Neural cell (in vitro differentiated cells): ENCODE data around the gene FPR1. TPM values are rescaled to one million over a fixed set of nuclear protein-coding genes. Genes with fewer than 3 reads are reported as not detected.

Experiments used
- H2AFZ ChIP-seq: fragments of 200-600, 300-800 bp; sonication (generic), shearing (Covaris generic); 2 replicates; pipeline ENCODE4 v1.6.0; 2014; ENCODE audit warnings: low read depth, mild to moderate bottlenecking, antibody characterized with exemption, low read length, moderate library complexity
- H3F3A ChIP-seq: fragments of 200-600 bp; shearing (Covaris generic); 2 replicates; pipeline ENCODE4 v1.6.1; 2016; ENCODE audit warnings: mild to moderate bottlenecking, moderate library complexity, mixed read lengths, antibody characterized with exemption, low read length; ENCODE audit not compliant: insufficient read depth, poor library complexity, severe bottlenecking
- H3K27ac ChIP-seq: fragments of 200-600, 300-800 bp; sonication (generic), shearing (Covaris generic); 2 replicates; pipeline ENCODE4 v1.5.1; 2014; ENCODE audit warnings: mild to moderate bottlenecking, low read length, moderate library complexity
- H3K27me3 ChIP-seq: fragments of 300-800, 200-600 bp; sonication (generic), shearing (Covaris generic); 2 replicates; pipeline ENCODE4 v1.6.0; 2014; ENCODE audit warnings: mild to moderate bottlenecking, low read depth, low read length, moderate library complexity; ENCODE audit not compliant: insufficient read depth
- H3K36me3 ChIP-seq: fragments of 300-800, 200-600 bp; sonication (generic), shearing (Covaris generic); 2 replicates; pipeline ENCODE4 v1.5.1; 2014; ENCODE audit warnings: mild to moderate bottlenecking, antibody characterized with exemption, low read length, moderate library complexity; ENCODE audit not compliant: insufficient read depth
- H3K4me2 ChIP-seq: fragments of 300-800, 200-600 bp; sonication (generic), shearing (Covaris generic); 2 replicates; pipeline ENCODE4 v1.6.0; 2014; ENCODE audit warnings: mild to moderate bottlenecking, low read length
- H3K4me3 ChIP-seq: fragments of 300-800, 200-600 bp; sonication (generic), shearing (Covaris generic); 2 replicates; pipeline ENCODE4 v1.5.1; 2014; ENCODE audit warnings: mild to moderate bottlenecking, low read length, moderate library complexity
- H3K79me2 ChIP-seq: fragments of 200-600 bp; shearing (Covaris generic); replicated peaks from 2 replicates; pipeline ENCODE4 v1.6.0; 2014; ENCODE audit warnings: mild to moderate bottlenecking, low read length, moderate library complexity; ENCODE audit not compliant: insufficient read depth
- H3K9ac ChIP-seq: fragments of 300-800, 200-600 bp; sonication (generic), shearing (Covaris generic); 2 replicates; pipeline ENCODE4 v1.6.1; 2016; ENCODE audit warnings: mild to moderate bottlenecking, low read length, mixed read lengths
- H3K9me2 ChIP-seq: fragments of 200-600 bp; shearing (Covaris generic); 2 replicates; pipeline ENCODE4 v1.6.1; 2016; ENCODE audit warnings: mild to moderate bottlenecking, low read length, mixed read lengths; ENCODE audit not compliant: insufficient read depth
- H3K9me3 ChIP-seq: fragments of 200-600, 300-800 bp; sonication (generic), shearing (Covaris generic); 2 replicates; pipeline ENCODE4 v1.6.1; 2016; ENCODE audit warnings: mild to moderate bottlenecking, mixed run types, low read length, moderate library complexity, mixed read lengths
- H4K20me1 ChIP-seq: fragments of 200-600 bp; shearing (Covaris generic); 2 replicates; pipeline ENCODE4 v1.6.1; 2016; ENCODE audit warnings: mild to moderate bottlenecking, mixed run types; ENCODE audit not compliant: insufficient read depth
- CTCF ChIP-seq: fragments of 450-650 bp; IDR thresholded peaks from 2 replicates; pipeline ENCODE4 v1.5.1; 2014; ENCODE audit warnings: antibody characterized with exemption, mild to moderate bottlenecking, moderate library complexity; ENCODE audit not compliant: poor library complexity, severe bottlenecking
- EP300 ChIP-seq: fragments of 450-650 bp; conservative IDR thresholded peaks from 2 replicates; pipeline ENCODE4 v1.6.1; 2014; ENCODE audit warnings: antibody characterized with exemption, mild to moderate bottlenecking, moderate library complexity; ENCODE audit not compliant: poor library complexity, severe bottlenecking
- EZH2 ChIP-seq: fragments of 200-600, 300-800 bp; shearing (Covaris generic), sonication (generic); IDR thresholded peaks from 2 replicates; pipeline ENCODE4 v1.6.1; 2014; ENCODE audit warnings: antibody characterized with exemption, low read length, borderline replicate concordance, mild to moderate bottlenecking; ENCODE audit not compliant: insufficient read depth, poor library complexity, severe bottlenecking
- MXI1 ChIP-seq: fragments of 450-650 bp; conservative IDR thresholded peaks from 2 replicates; pipeline ENCODE4 v1.6.1; 2014; ENCODE audit warnings: antibody characterized with exemption, mild to moderate bottlenecking; ENCODE audit not compliant: poor library complexity, severe bottlenecking
- RAD21 ChIP-seq: fragments of 450-650 bp; conservative IDR thresholded peaks from 2 replicates; pipeline ENCODE4 v1.6.1; 2014; ENCODE audit warnings: antibody characterized with exemption, mild to moderate bottlenecking, moderate library complexity
- REST ChIP-seq: IDR thresholded peaks from 2 replicates; pipeline ENCODE4 v1.6.1; 2012; ENCODE audit warnings: borderline replicate concordance
- SMC3 ChIP-seq: fragments of 450-650 bp; conservative IDR thresholded peaks from 2 replicates; pipeline ENCODE4 v1.6.1; 2014; ENCODE audit warnings: antibody characterized with exemption, mild to moderate bottlenecking, moderate library complexity; ENCODE audit not compliant: poor library complexity
- TAF1 ChIP-seq: IDR thresholded peaks from 2 replicates; pipeline ENCODE4 v1.6.1; 2012; ENCODE audit warnings: low read depth
- polyA plus RNA-seq: library from polyadenylated mRNA; depleted of rRNA; stranded (reverse); fragments of >200 nt; gene quantifications from 2 replicates; pipeline ENCODE4 v1.2.3, GENCODE V29; 2014

FPR1 gene
- polyA plus RNA-seq, 1 donor from 2014 or later = not detected

DNA sequence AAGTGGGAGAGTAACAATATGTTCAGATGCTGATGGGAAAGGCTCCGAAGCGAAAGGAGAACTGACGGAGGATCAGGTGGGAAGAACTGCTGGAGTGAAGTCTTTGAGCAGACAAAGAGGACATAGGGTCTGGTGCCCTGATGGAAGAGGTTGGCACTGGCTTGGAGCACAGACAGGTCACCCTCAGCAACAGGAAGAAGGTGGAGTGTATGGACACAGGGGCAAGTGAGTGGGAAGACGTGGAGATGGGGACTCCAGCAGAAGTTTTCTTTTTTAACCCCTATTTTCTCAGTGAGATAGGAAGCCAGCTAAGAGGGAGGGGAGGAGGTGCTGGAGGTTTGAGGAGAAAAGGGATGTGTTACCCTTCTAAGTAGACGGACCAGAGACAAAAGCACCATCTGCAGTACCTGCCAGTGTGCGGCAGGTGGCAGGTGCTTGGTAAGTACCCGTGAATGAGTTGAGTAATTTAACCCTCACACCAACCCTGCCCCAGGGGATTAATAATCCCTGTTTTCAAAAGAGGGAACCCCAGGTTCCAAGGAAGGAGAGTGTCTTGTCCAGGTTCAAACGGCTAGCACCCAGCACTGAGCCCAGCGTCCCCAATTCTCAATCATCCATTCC lies 39.1 kb downstream of the FPR1 start:
- Histone ChIP-seq H3K4me2 (no peak overlapping the region), H3F3A (no peaks in the 10 kb centered on the region), H3K79me2 (no peaks in the 10 kb centered on the region), H3K4me3 (no peak overlapping the region), H3K9ac (no peak overlapping the region), H4K20me1 (no peaks in the 10 kb centered on the region), H3K27me3 (peaks cover 12% of the 10 kb centered on the region), H3K27ac (no peak overlapping the region), H2AFZ (no peak overlapping the region), H3K9me3 (no peaks in the 10 kb centered on the region), H3K36me3 (no peaks in the 10 kb centered on the region), H3K9me2 (no peaks in the 10 kb centered on the region)
- TF ChIP-seq MXI1 (no peak), SMC3 (peak; percentile 18), EP300 (no peak), CTCF (peak; percentile 32), RAD21 (no peak)

DNA sequence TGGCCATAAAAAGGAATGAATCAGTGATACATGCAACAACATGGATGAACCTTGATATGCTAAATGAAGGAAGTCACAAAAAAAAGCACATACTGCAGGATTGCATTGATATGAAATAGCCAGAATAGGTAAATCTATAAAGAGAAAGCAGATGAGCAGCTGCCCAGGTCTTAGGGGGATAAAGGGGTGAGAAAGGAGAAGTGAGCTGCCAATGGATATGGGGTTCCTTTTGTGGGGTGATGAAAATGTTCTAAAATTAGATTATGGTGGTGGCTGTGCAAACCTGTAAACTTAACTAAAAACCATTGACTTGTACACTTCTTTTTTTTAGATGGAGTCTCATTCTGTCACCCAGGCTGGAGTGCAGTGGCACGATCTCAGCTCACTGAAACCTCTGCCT lies 40.0 kb downstream of the FPR1 start:
- Histone ChIP-seq H3F3A (no peaks in the 10 kb centered on the region), H3K27me3 (peaks cover 4% of the 10 kb centered on the region), H2AFZ (no peak overlapping the region), H3K4me3 (no peak overlapping the region), H3K27ac (no peak overlapping the region), H3K9me2 (no peaks in the 10 kb centered on the region), H3K9ac (no peak overlapping the region), H4K20me1 (no peaks in the 10 kb centered on the region), H3K79me2 (no peaks in the 10 kb centered on the region), H3K4me2 (no peak overlapping the region), H3K36me3 (no peaks in the 10 kb centered on the region), H3K9me3 (no peaks in the 10 kb centered on the region)
- TF ChIP-seq REST (no peak), EZH2 (no peak), TAF1 (no peak)

- Histone ChIP-seq H3K27ac (no peak overlapping the region), H3F3A (no peaks in the 10 kb centered on the region), H3K9me2 (no peaks in the 10 kb centered on the region), H3K9me3 (no peaks in the 10 kb centered on the region), H2AFZ (no peak overlapping the region), H3K36me3 (no peaks in the 10 kb centered on the region), H3K9ac (no peak overlapping the region), H4K20me1 (no peaks in the 10 kb centered on the region), H3K79me2 (no peaks in the 10 kb centered on the region), H3K27me3 (no peaks in the 10 kb centered on the region), H3K4me2 (no peak overlapping the region), H3K4me3 (no peak overlapping the region)
- no peak for TF ChIP-seq RAD21
- no peak for TF ChIP-seq CTCF
- no peak for TF ChIP-seq MXI1
- TF ChIP-seq SMC3 = no peak
Measured at GRCh38 chr19:51710163-51710562, 41.5 kb downstream of the FPR1 start.
